ENCODE results near the gene P3R3URF. TPM values are rescaled to one million over a fixed set of nuclear protein-coding genes. Genes with fewer than 3 reads are reported as not detected.
"Not testable (repeated sequence)": the region's sequence is repeated elsewhere in the genome, so short reads cannot be mapped to it uniquely, and the experiment has no call there.

The P3R3URF gene
- total RNA-seq (2014; rRNA removed; shearing (Covaris generic)), result not detected in 2 replicates

GRCh38 chr1:46176211-46176865 is at the start of gene P3R3URF:
TSS of gene P3R3URF (minus strand) at chr1:46176488. CDS start at chr1:46176471, 17 bp downstream.
- DNase-seq (ENCODE audit: low read depth), result no peak

- DNase-seq (ENCODE audit: low read depth), result no peak
These were observed 48.7 kb upstream of the P3R3URF start for GRCh38 chr1:46224966-46225365.

- DNase-seq (ENCODE audit: low read depth), result peak; percentile 92
These were observed 47.2 kb upstream of the P3R3URF start for GRCh38 chr1:46223472-46223943.

- not testable (repeated sequence) for DNase-seq (ENCODE audit: low read depth)
These were observed 46.8 kb upstream of the P3R3URF start for GRCh38 chr1:46223055-46223454.

GRCh38 chr1:46221749-46222148 is 45.5 kb upstream of the P3R3URF start:
- no peak for DNase-seq (ENCODE audit: low read depth)

- DNase-seq (ENCODE audit: low read depth), result no peak
These were observed 44.5 kb upstream of the P3R3URF start for GRCh38 chr1:46220808-46221207.

GRCh38 chr1:46219551-46220520 is 43.5 kb upstream of the P3R3URF start:
- peak; percentile 48 for DNase-seq (ENCODE audit: low read depth)

- no peak for DNase-seq (ENCODE audit: low read depth)
These were observed 42.2 kb upstream of the P3R3URF start for GRCh38 chr1:46218443-46218842.

GRCh38 chr1:46215504-46215903 is 39.2 kb upstream of the P3R3URF start:
- DNase-seq (ENCODE audit: low read depth), result no peak

GRCh38 chr1:46211051-46211450 is 34.8 kb upstream of the P3R3URF start:
- no peak for DNase-seq (ENCODE audit: low read depth)

- no peak for DNase-seq (ENCODE audit: low read depth)
These were observed 34.3 kb upstream of the P3R3URF start for GRCh38 chr1:46210561-46210960.

- DNase-seq (ENCODE audit: low read depth), result no peak
These were observed 30.1 kb upstream of the P3R3URF start for GRCh38 chr1:46206399-46206798.

- DNase-seq (ENCODE audit: low read depth), result no peak
These were observed 29.5 kb upstream of the P3R3URF start for GRCh38 chr1:46205791-46206190.

GRCh38 chr1:46205141-46205540 is 28.9 kb upstream of the P3R3URF start:
- DNase-seq (ENCODE audit: low read depth), result no peak

GRCh38 chr1:46204406-46204742 is 28.1 kb upstream of the P3R3URF start:
- no peak for DNase-seq (ENCODE audit: low read depth)

- DNase-seq (ENCODE audit: low read depth), result no peak
These were observed 27.6 kb upstream of the P3R3URF start for GRCh38 chr1:46203738-46204405.

- DNase-seq (ENCODE audit: low read depth), result no peak
These were observed 23.0 kb upstream of the P3R3URF start for GRCh38 chr1:46199233-46199749.

GRCh38 chr1:46197964-46198811 is 21.9 kb upstream of the P3R3URF start, which contains the start of gene POMGNT1:
TSS of gene POMGNT1 (minus strand) at chr1:46198434. CDS start at chr1:46197821, 613 bp downstream.
- DNase-seq (ENCODE audit: low read depth), result peak; percentile 66

- DNase-seq (ENCODE audit: low read depth), result no peak
These were observed 21.3 kb upstream of the P3R3URF start for GRCh38 chr1:46197560-46197963.

- DNase-seq (ENCODE audit: low read depth), result no peak
These were observed 20.3 kb upstream of the P3R3URF start for GRCh38 chr1:46196609-46197008.

- DNase-seq (ENCODE audit: low read depth), result no peak
These were observed 18.4 kb upstream of the P3R3URF start for GRCh38 chr1:46194641-46195193.

Data from M059J (cell line).